ENCODE data around the gene DUOX2.
"Not testable (repeated sequence)": the region's sequence is repeated elsewhere in the genome, so short reads cannot be mapped to it uniquely, and the experiment has no call there.

GRCh38 chr15:45079628-45080246, 34.2 kb downstream of the DUOX2 start:
- not testable (repeated sequence) for TF ChIP-seq CTCF (IDR thresholded peaks at IDR 0.05); POLR2AphosphoS5 (IDR thresholded peaks at IDR 0.05; ENCODE audit: low read depth, low read length); TCF7L2 (IDR thresholded peaks at IDR 0.05; ENCODE audit: low read depth, low read length)

Measured in Panc1 (cell line).